GM12878 (cell line): ENCODE measurements around the gene PRPS1. TPM values are rescaled to one million over a fixed set of nuclear protein-coding genes. Genes with fewer than 3 reads are reported as not detected.

ENCODE experiments used
- ATAC-seq: fragments of 200-7000 bp; cut with Tn5 transposase; 3 replicates; pipeline ENCODE4 v1.9.1; 2020; ENCODE audit warnings: mild to moderate bottlenecking, moderate library complexity
- BruUV-seq: library from RNA; stranded (reverse); fragments of 400-500 nt; replicated peaks from 2 replicates; lab custom pipeline; 2021; lab: Mats Ljungman, UMichigan
- CTCF ChIA-PET: fragments of 300-600 bp; sonication (Branson Sonifier 250); formaldehyde crosslinking; extraction: SDS; loops from one replicate; lab custom pipeline; 2021; ENCODE audit warnings: inconsistent platforms; lab: Yijun Ruan, JAX
- POLR2A ChIA-PET: fragments of 350-600 bp; formaldehyde crosslinking; extraction: SDS; loops from one replicate; lab custom pipeline; 2021; ENCODE audit warnings: inconsistent platforms; lab: Charles Lee
- RAD21 ChIA-PET: fragments of 300-600 bp; sonication (Branson Sonifier 250); formaldehyde crosslinking; loops from one replicate; lab custom pipeline; 2023; ENCODE audit warnings: antibody characterized with exemption; ENCODE audit not compliant: unreplicated experiment; lab: Charles Lee
- SMC1A ChIA-PET: fragments of 300-600 bp; sonication (Branson Sonifier 250); formaldehyde crosslinking; loops from one replicate; lab custom pipeline; 2023; ENCODE audit not compliant: unreplicated experiment, uncharacterized antibody; lab: Charles Lee
- DNase-seq: peaks from one replicate; pipeline ENCODE4 v3.0.0-alpha.2; 2011; ENCODE audit warnings: low read depth, low spot score
- FAIRE-seq: peaks from 3 replicates; lab custom pipeline; 2011; peaks lifted over from hg19 to GRCh38; lab: Jason Lieb, UNC
- H2AFZ ChIP-seq: 2 replicates; pipeline ENCODE4 v1.6.0; 2011; ENCODE audit warnings: low read depth, low read length, control low read depth; ENCODE audit not compliant: control insufficient read depth
- H3K27ac ChIP-seq: 2 replicates; pipeline ENCODE4 v1.5.1; 2011; ENCODE audit warnings: control low read depth; ENCODE audit not compliant: control insufficient read depth, insufficient read depth
- H3K27me3 ChIP-seq, 2 experiments: replicated peaks in 1 of 2; 2 replicates each; pipeline versions ENCODE4 v1.6.0 to v1.6.1; 2011; ENCODE audit warnings: low read length in 1 of 2; ENCODE audit not compliant: control insufficient read depth in 2 of 2, insufficient read depth in 2 of 2
- H3K36me3 ChIP-seq, 2 experiments: 2 replicates each; pipeline ENCODE4 v1.5.1; 2011; ENCODE audit warnings: low read length in 1 of 2; ENCODE audit not compliant: control insufficient read depth in 2 of 2, insufficient read depth in 2 of 2
- H3K4me1 ChIP-seq: 2 replicates; pipeline ENCODE4 v1.6.1; 2011; ENCODE audit warnings: mild to moderate bottlenecking, low read length, moderate library complexity, mixed read lengths; ENCODE audit not compliant: control insufficient read depth, insufficient read depth
- H3K4me2 ChIP-seq: 2 replicates; pipeline ENCODE4 v1.6.0; 2011; ENCODE audit warnings: control low read depth; ENCODE audit not compliant: control insufficient read depth, insufficient read depth
- H3K4me3 ChIP-seq: fragments of 200-600 bp; sonication (generic); 2 replicates; pipeline ENCODE4 v1.5.1; 2016
- H3K79me2 ChIP-seq: 2 replicates; pipeline ENCODE4 v1.6.0; 2011; ENCODE audit warnings: low read length; ENCODE audit not compliant: control insufficient read depth, insufficient read depth
- H3K9ac ChIP-seq: 2 replicates; pipeline ENCODE4 v1.8.0; 2011; ENCODE audit warnings: low read length, control low read depth, mixed read lengths; ENCODE audit not compliant: control insufficient read depth, insufficient read depth
- H3K9me3 ChIP-seq: replicated peaks from 3 replicates; pipeline ENCODE4 v1.5.1; 2011; ENCODE audit warnings: mild to moderate bottlenecking, low read length; ENCODE audit not compliant: control insufficient read depth, insufficient read depth
- H4K20me1 ChIP-seq: 2 replicates; pipeline ENCODE4 v1.6.0; 2011; ENCODE audit not compliant: control insufficient read depth, insufficient read depth
- ATF3 ChIP-seq: IDR thresholded peaks from 2 replicates; pipeline ENCODE4 v1.6.1; 2011; ENCODE audit warnings: low read depth, mild to moderate bottlenecking, low read length, moderate library complexity, borderline replicate concordance; ENCODE audit errors: extremely low read depth
- HCFC1 ChIP-seq: fragments of 150-350 bp; IDR thresholded peaks from 2 replicates; pipeline ENCODE4 v1.6.1; 2014; ENCODE audit warnings: low read length
- MYB ChIP-seq: fragments of 150-350 bp; IDR thresholded peaks from 2 replicates; pipeline ENCODE4 v1.6.1; 2014; ENCODE audit warnings: mild to moderate bottlenecking, low read depth, low read length, borderline replicate concordance
- NFIC ChIP-seq: IDR thresholded peaks from 2 replicates; pipeline ENCODE4 v1.6.1; 2012; ENCODE audit warnings: low read depth, mild to moderate bottlenecking, inconsistent platforms, low read length, moderate library complexity
- NFYB ChIP-seq: IDR thresholded peaks from 2 replicates; pipeline ENCODE4 v1.6.1; 2011; ENCODE audit warnings: low read depth, mild to moderate bottlenecking, low read length, improper control_type of control experiment, moderate library complexity; ENCODE audit not compliant: insufficient read depth
- SIN3A ChIP-seq: IDR thresholded peaks from 2 replicates; pipeline ENCODE4 v1.6.1; 2012; ENCODE audit warnings: low read depth, low read length, improper control_type of control experiment
- SPI1 ChIP-seq: IDR thresholded peaks from 2 replicates; pipeline ENCODE4 v1.6.1; 2011; ENCODE audit warnings: low read depth, mild to moderate bottlenecking, low read length, moderate library complexity, borderline replicate concordance; ENCODE audit not compliant: insufficient read depth
- YY1 ChIP-seq: IDR thresholded peaks from 2 replicates; pipeline ENCODE4 v1.6.1; 2011; ENCODE audit warnings: low read depth, mild to moderate bottlenecking, low read length
- ZNF384 ChIP-seq: IDR thresholded peaks from 2 replicates; pipeline ENCODE4 v1.6.1; 2012; ENCODE audit warnings: low read depth, mild to moderate bottlenecking, low read length, improper control_type of control experiment, borderline replicate concordance
- WGBS: methylation state at CpG from one replicate; pipeline ENCODE4 v1.1.6; 2016; ENCODE audit warnings: low lambda C conversion rate; ENCODE audit not compliant: insufficient replicate concordance, insufficient coverage; ENCODE audit errors: missing lambda C conversion rate; 5-methylcytosine and 5-hydroxymethylcytosine counted together
- in situ Hi-C: fragments of 300-500 bp; cut with MboI; formaldehyde crosslinking; loops from 9 replicates; pipeline ENCODE4 v1.14.3; 2018; ENCODE audit warnings: mixed read lengths
- intact Hi-C: fragments of 100-400 bp; cut with micrococcal nuclease; formaldehyde crosslinking; loops from one replicate; pipeline ENCODE4 v1.14.2; 2022; ENCODE audit not compliant: unreplicated experiment
- polyA plus RNA-seq, 11 experiments: library from polyadenylated mRNA; depleted of rRNA in 4 of 11; unstranded in 6 of 11; stranded (reverse) in 5 of 11; fragments of >200 nt; fragmentation: Nextera tagmentation in 4 of 11; fragmentation: Illumina TruSeq in 1 of 11; extraction: Ambion mirVana in 4 of 11; extraction: Trizol in 1 of 11; gene quantifications; 1 replicate in 1 of 11; 2 replicates in 10 of 11; pipeline versions ENCODE4 v1.2.1 to v1.2.3, GENCODE V29; 2011 to 2016; ENCODE audit warnings: inconsistent platforms in 2 of 11, missing spikeins in 2 of 11, low read depth in 1 of 11
- total RNA-seq, 4 experiments: library from RNA; depleted of rRNA in 3 of 4; stranded (reverse); fragments of >200 nt in 3 of 4; fragmentation: Illumina TruSeq in 1 of 4; extraction: Trizol in 1 of 4; gene quantifications; 2 replicates each; pipeline versions ENCODE4 v1.2.1 to v1.2.3, GENCODE V29; 2013 to 2021
- TF ChIP-seq, protein P1 (sequence below): IDR thresholded peaks from 2 replicates; pipeline ENCODE4 v1.6.1; 2011; ENCODE audit warnings: borderline replicate concordance, low read depth, mild to moderate bottlenecking, moderate library complexity, mixed read lengths, low read length; ENCODE audit not compliant: insufficient read depth; ENCODE audit errors: extremely low read length

Gene PRPS1
- total and polyA plus RNA-seq, 10 of the 15 experiments (the other 5 are each of a cell fraction or from before 2014, with no cell fraction given) = 26.5 to 86.5 (median 61.1) TPM

DNA sequence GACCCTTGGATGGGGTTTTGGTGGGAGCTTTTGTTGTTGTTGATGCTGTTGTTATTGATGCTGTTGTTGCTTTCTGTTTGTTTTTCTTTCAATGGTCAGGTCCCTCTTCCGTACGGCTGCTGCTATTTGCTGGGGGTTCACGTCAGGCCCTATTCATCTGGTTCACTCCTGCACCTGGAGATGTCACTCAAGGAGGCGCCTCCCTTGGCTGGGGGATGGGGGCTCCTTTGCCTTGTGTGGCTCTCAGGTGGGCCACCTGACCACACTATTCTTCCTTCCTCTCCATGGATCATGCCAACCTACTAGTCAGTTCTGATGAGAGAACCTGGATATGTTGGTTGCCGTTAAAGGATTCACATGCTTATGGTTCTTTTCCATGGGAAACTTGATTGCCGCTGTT is 39.1 kb upstream of the PRPS1 start:
- Histone ChIP-seq H3K27ac (no peak overlapping the region), H2AFZ (no peak overlapping the region), H3K9ac (no peak overlapping the region), H3K4me1 (no peaks in the 10 kb centered on the region), H3K36me3 (no peaks in the 10 kb centered on the region), H3K4me3 (no peak overlapping the region), H3K79me2 (no peaks in the 10 kb centered on the region), H3K4me2 (no peak overlapping the region), H3K9me3 (no peaks in the 10 kb centered on the region), H3K27me3 (no peaks in the 10 kb centered on the region), H4K20me1 (no peaks in the 10 kb centered on the region)
- ChIA-PET CTCF (interaction anchor here (0.9 kb wide), 1 partner anchor 47 kb away, joined by 3 read pairs; no protein-coding TSS in a partner anchor), POLR2A (no interaction called here), SMC1A (interaction anchor here (0.6 to 0.9 kb wide), 2 partner anchors 39 to 97 kb away, joined by 3 to 4 read pairs; partner anchors contain the start of gene PRPS1), RAD21 (no interaction called here)
- in situ Hi-C loops = no loop called here
- 95% methylated on average over 6 of the region's 6 CpGs for WGBS
- ATAC-seq = no peak
- no peak for FAIRE-seq
- no peak for DNase-seq
- intact Hi-C loops = no loop called here
- no TSS peak for BruUV-seq
- TF ChIP-seq, protein P1, sequence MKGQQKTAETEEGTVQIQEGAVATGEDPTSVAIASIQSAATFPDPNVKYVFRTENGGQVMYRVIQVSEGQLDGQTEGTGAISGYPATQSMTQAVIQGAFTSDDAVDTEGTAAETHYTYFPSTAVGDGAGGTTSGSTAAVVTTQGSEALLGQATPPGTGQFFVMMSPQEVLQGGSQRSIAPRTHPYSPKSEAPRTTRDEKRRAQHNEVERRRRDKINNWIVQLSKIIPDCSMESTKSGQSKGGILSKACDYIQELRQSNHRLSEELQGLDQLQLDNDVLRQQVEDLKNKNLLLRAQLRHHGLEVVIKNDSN = no peak
- TF ChIP-seq NFYB (no peak), SPI1 (no peak), ZNF384 (no peak), NFIC (no peak), HCFC1 (no peak), YY1 (no peak), MYB (no peak), ATF3 (no peak), SIN3A (no peak)
